ENCODE measurements around the gene IMPACT.

IMPACT gene

GRCh38 chr18:24417480-24417879 is 9.0 kb upstream of the IMPACT start:
- intact Hi-C loops (cut with DNase I) = no loop called here
- DNase-seq = no peak

- intact Hi-C loops (cut with DNase I) = no loop called here
- DNase-seq = no peak
These were observed 5.9 kb upstream of the IMPACT start for GRCh38 chr18:24420551-24420950.

GRCh38 chr18:24421831-24422230 is 4.6 kb upstream of the IMPACT start:
- intact Hi-C loops (cut with DNase I) = no loop called here
- no peak for DNase-seq

GRCh38 chr18:24426073-24426397 is 435 bp upstream of the IMPACT start:
- no peak for DNase-seq
- intact Hi-C loops (cut with DNase I) = no loop called here

- DNase-seq = no peak
- intact Hi-C loops (cut with DNase I) = no loop called here
These were observed 1.0 kb downstream of the IMPACT start for GRCh38 chr18:24427484-24427883.

GRCh38 chr18:24428709-24429108 is 2.2 kb downstream of the IMPACT start:
- intact Hi-C loops (cut with DNase I) = no loop called here
- no peak for DNase-seq

DNA sequence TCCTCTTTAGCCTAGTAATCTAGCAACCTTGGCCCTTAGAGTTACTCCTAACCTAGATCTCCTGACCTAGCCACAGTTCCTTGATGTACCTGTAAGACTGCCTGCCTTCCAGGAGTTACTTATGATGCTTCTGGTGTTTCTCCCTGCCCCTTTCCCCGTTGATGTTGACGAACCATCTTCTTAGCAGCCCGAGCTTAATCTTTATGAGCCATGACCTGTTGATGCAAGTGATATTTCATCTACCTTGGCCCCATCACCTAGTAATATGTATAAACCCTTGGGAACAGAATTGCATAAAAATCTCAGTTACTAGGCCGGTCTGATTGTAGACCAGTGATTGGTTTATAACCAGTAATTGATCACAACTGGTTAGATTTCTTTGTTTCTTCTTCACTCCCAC is 2.7 kb downstream of the IMPACT start:
- intact Hi-C loops (cut with DNase I) = no loop called here
- DNase-seq = no peak

GRCh38 chr18:24432618-24433017 is 6.1 kb downstream of the IMPACT start:
- DNase-seq = no peak
- intact Hi-C loops (cut with DNase I) = no loop called here

DNA sequence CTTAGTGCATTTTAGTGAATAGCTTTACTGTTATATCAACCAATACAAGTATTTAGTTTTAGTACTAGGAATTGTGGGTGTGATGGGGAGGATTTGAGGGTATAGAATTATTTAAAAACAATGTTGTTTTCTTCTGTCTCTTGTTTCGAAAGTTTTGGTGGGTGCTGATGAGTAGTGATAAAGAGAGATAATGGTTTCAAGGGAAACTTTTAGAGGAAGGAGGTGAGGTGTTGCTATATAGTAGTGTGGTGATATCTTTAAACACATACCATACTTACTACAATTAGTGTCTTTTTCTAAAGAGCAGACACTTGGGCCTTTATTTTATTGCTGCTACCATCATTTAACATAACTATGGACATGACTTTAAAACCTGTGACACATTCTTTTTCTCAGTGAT is 10.5 kb downstream of the IMPACT start:
- DNase-seq = no peak
- intact Hi-C loops (cut with DNase I) = no loop called here

DNA sequence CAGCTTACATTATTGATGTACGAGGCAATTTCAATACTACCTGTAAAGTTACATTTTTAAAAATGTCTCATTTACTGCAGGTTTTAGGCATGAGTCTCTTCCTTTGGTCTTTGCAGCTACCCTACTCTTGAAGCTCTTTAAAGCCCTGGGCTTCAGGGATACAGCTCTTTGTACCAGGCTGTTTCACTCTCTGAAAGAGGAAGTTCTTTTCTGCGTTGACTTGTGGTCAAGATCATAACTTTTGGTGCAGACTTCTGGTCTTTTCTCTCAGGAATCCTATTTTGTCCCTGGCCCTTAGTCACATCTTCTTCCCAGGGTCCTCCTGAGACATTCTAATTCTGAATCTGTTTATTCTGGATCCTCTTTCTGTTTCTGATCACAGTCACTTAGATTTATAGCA is 17.4 kb downstream of the IMPACT start:
- DNase-seq = no peak
- intact Hi-C loops (cut with DNase I) = no loop called here

GRCh38 chr18:24446453-24446852 is 20.0 kb downstream of the IMPACT start:
- intact Hi-C loops (cut with DNase I) = no loop called here
- no peak for DNase-seq

- intact Hi-C loops (cut with DNase I) = no loop called here
- no peak for DNase-seq
These were observed 20.6 kb downstream of the IMPACT start for GRCh38 chr18:24446953-24447538.

DNA sequence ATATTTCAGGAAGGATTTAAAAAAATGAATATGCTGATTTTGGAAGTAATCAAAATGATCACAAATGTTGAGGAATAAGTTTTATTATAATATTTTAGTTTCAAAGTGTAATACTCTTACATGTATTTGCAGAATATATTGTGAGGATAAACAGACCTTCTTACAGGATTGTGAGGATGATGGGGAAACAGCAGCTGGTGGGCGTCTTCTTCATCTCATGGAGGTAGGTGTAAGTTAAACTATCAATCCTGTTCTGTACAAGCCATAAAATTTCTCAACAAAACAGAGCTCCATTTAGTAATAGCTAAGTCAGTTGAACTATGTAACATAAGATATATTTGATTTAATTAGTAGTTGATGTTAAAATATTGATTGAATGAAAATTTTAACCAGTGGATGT is 21.5 kb downstream of the IMPACT start:
- DNase-seq = no peak
- intact Hi-C loops (cut with DNase I) = no loop called here

GRCh38 chr18:24456549-24456948 is 30.1 kb downstream of the IMPACT start:
- DNase-seq = no peak
- intact Hi-C loops (cut with DNase I) = no loop called here

GRCh38 chr18:24459772-24460171 is 33.3 kb downstream of the IMPACT start:
- DNase-seq = no peak
- intact Hi-C loops (cut with DNase I) = no loop called here

DNA sequence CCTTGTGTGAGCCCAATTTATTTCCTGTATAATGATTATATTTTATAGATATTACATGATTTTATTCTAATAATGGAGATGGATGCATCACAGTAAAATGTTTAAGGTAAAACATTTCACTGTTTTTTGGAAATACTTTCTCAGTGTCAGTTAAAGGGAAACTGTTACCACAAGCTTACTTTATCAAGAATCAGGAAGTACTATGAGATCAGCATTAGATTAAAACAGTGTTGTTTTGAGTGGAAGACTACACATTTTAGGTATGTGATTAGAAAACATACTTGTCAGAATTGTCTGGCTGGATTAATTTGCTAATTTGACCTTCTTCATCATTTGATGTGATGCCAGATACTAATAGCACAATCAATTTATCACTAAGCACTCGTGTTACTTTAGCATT is 33.9 kb downstream of the IMPACT start, which contains the start of gene HRH4:
HRH4 (plus strand) TSS at position 250 of the 400 bp plus-strand sequence; CDS start at position 342, 92 bp downstream.
- intact Hi-C loops (cut with DNase I) = no loop called here

DNA sequence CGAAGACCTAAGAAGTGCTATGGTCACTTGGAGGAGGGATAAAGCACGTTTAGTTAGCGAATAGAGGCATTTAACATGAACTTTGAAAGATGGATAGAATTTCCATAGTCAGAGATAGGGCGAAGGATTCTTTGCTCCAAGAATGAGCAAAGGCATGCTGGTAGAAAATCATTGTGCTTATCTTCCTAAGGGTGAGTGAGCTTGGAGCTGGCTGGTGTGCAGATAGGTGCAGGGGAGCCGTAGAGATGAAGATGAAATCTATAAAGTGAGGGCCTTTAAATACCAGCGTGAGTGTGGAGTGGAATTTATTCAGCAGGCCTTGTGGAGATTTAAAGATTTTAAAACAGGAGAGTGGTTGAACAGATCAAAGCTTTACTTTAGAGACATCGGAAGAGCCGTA is 35.5 kb downstream of the IMPACT start:
- intact Hi-C loops (cut with DNase I) = no loop called here
- DNase-seq = no peak

More for the DNA sequence above, 33.9 kb downstream of the IMPACT start, which contains the start of gene HRH4:
- no peak for DNase-seq

GRCh38 chr18:24462838-24463775 is 36.6 kb downstream of the IMPACT start:
- intact Hi-C loops (cut with DNase I) = no loop called here
- DNase-seq = no peak

DNA sequence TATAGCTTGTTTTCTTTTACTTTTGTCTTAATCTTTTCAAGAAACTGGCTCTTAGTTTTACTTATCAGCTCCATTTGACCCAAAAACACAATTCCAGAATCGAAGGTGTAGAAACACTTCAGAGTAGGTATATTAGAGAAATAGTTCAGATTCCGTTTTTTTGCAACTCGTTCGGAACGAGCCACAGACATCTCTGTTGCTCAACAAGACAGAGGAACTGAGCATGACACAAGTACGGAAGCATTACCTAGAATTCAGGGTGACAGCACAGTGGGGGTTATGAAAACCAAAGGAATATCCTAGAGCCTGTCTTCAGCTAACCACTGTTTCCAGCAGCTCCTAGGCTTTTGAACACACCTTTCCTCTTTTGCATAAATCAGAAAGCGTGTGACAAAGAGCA is 39.0 kb downstream of the IMPACT start:
- no peak for DNase-seq
- intact Hi-C loops (cut with DNase I) = no loop called here

- intact Hi-C loops (cut with DNase I) = no loop called here
- no peak for DNase-seq
These were observed 40.3 kb downstream of the IMPACT start for GRCh38 chr18:24466771-24467170.

- no peak for DNase-seq
- intact Hi-C loops (cut with DNase I) = no loop called here
These were observed 43.6 kb downstream of the IMPACT start for GRCh38 chr18:24470022-24470618.

DNA sequence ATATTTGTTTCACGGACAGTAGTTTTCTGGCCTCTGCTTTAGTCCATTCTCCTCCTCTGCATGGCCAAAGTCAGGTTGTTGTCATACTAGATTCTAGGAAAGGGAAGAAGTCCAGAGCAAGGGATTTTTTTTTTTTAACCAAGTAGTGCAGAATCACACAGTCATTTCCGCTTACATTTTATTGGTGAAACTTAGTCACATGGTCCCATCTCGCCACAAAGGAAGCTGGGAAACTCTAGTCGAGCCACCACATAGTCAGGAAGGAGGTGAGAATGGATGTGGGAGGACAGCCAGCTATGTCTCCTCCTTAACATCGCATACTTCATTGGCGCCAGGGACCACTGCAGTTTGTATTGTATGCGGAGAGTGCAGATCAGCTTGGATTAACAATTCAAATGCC is 44.3 kb downstream of the IMPACT start:
- intact Hi-C loops (cut with DNase I) = no loop called here
- DNase-seq = no peak
